ENCODE measurements around the gene ADGRL3. TPM values are rescaled to one million over a fixed set of nuclear protein-coding genes. Genes with fewer than 3 reads are reported as not detected.
"Not testable (repeated sequence)": the region's sequence is repeated elsewhere in the genome, so short reads cannot be mapped to it uniquely, and the experiment has no call there.

The ADGRL3 gene
- total and polyA plus RNA-seq, 3 donors from 2014 or later = 11.6 to 21.6 (median 12.8) TPM

DNA sequence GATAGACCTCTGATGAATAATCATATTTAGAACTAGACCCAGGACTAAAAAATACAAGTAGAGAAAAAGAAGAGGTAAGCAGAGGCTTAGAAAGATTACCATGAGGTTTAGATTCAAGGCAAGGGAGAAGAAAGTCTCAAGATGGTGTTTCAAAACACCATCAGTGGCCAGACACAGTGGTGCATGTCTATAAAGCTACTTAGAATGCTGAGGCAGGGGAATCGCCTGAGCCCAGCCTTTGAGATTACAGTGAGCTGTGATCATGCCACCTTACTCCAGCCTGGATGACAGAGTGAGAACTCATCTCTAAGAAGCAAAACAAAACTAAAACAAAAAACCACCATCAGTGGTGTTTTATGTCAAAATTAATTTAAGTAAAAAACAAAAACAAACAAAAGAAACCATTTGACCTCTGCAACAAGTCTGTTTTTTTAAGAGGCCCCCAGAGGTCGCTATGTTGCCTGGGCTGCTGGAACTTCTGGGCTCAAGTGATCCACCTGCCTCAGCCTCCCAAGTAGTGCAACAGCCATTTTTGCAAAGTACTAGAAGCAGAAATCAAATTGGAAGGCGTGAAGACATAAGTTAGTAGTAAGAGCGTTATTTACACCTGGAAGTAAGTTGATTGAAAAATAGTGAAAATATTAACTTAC, 784.3 kb downstream of the ADGRL3 start:
- H3K9me3 ChIP-seq = no peaks in the 10 kb centered on the region
- H3K4me1 ChIP-seq = no peaks in the 10 kb centered on the region
- H3K27ac ChIP-seq = no peak overlapping the region
- DNase-seq = no peak
- intact Hi-C loops (cut with DNase I; ENCODE audit: low total_unique reads) = no loop called here
- 86% methylated on average over 4 of the region's 4 CpGs for WGBS, 2 donors
- no peaks in the 10 kb centered on the region for H3K27me3 ChIP-seq
- no peak overlapping the region for H3K4me3 ChIP-seq
- TF ChIP-seq, protein P1, sequence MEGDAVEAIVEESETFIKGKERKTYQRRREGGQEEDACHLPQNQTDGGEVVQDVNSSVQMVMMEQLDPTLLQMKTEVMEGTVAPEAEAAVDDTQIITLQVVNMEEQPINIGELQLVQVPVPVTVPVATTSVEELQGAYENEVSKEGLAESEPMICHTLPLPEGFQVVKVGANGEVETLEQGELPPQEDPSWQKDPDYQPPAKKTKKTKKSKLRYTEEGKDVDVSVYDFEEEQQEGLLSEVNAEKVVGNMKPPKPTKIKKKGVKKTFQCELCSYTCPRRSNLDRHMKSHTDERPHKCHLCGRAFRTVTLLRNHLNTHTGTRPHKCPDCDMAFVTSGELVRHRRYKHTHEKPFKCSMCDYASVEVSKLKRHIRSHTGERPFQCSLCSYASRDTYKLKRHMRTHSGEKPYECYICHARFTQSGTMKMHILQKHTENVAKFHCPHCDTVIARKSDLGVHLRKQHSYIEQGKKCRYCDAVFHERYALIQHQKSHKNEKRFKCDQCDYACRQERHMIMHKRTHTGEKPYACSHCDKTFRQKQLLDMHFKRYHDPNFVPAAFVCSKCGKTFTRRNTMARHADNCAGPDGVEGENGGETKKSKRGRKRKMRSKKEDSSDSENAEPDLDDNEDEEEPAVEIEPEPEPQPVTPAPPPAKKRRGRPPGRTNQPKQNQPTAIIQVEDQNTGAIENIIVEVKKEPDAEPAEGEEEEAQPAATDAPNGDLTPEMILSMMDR (IDR thresholded peaks at IDR 0.05) = no peak
- TF ChIP-seq POLR2A (IDR thresholded peaks at IDR 0.05) = no peak
- no peaks in the 10 kb centered on the region for H3K36me3 ChIP-seq (ENCODE audit: low read depth, missing control alignments)

DNA sequence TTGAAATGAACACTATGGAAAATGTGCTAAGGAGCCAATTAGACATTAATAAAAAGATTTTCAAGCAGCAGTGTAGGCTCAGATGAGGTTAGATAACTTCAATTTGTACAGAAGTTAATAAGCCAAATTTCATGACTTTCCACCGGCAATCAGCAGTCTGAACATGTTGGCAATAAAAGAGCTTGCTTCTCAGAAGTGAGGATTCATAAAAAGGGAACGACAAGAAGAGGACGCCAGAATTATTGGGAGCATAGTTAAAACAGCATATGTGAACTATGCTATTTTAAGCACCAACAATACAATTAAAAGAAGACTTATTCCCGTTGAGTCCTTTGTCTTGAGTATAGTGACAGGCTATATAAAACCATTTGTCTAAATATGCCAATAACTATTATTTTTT, 785.3 kb downstream of the ADGRL3 start:
- WGBS, 2 donors = 62 to 70% methylated on average over 4 of the region's 4 CpGs
- H3K36me3 ChIP-seq (ENCODE audit: low read depth, missing control alignments) = no peaks in the 10 kb centered on the region
- TF ChIP-seq, protein P1 (IDR thresholded peaks at IDR 0.05) = no peak
- TF ChIP-seq POLR2A (IDR thresholded peaks at IDR 0.05) = no peak
- H3K4me3 ChIP-seq = no peak overlapping the region
- intact Hi-C loops (cut with DNase I; ENCODE audit: low total_unique reads) = no loop called here
- no peak overlapping the region for H3K27ac ChIP-seq
- no peaks in the 10 kb centered on the region for H3K27me3 ChIP-seq
- DNase-seq = no peak
- H3K9me3 ChIP-seq = no peaks in the 10 kb centered on the region
- no peaks in the 10 kb centered on the region for H3K4me1 ChIP-seq

DNA sequence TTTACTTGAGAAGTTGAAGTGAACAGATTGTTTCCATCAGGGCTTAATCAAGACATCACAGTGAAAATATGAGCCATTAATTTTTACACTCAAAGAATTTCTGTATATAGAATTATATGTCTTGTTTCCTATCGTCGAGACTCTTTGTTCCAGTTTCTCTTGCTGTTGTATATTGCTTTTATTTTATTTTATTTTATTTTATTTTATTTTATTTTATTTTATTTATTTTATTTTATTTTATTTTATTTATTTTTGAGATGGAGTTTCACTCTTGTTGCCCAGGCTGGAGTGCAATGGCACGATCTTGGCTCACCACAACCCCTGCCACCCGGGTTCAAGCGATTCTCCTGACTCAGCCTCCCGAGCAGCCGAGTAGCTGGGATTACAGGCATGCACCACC, 786.8 kb downstream of the ADGRL3 start:
- H3K27ac ChIP-seq; H3K4me3 ChIP-seq; intact Hi-C loops (cut with DNase I; ENCODE audit: low total_unique reads); H3K9me3 ChIP-seq; H3K27me3 ChIP-seq; H3K4me1 ChIP-seq; H3K36me3 ChIP-seq (ENCODE audit: low read depth, missing control alignments); DNase-seq: not testable (repeated sequence)
- 89 to 94% methylated on average over 7 of the region's 7 CpGs for WGBS, 2 donors

DNA sequence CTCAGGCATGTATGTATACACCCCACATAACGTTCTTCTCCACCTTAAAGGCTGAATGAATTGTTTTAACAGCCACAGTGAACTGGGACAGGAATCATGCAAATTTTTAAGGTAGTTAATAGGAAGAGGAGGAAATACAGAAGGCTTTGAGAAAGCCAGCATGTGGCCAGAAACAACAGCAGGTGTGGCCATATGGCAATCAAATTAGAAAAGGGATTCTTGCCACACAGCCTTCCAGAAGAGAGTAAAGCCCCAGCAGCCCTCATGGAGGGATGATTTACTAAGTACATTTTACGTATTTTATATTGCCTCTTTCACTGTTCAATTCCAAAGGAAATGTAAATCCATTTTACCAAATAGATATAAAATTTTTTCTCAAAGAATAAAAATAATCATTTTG, 792.2 kb downstream of the ADGRL3 start:
- Histone ChIP-seq H3K4me1 (no peaks in the 10 kb centered on the region), H3K27me3 (no peaks in the 10 kb centered on the region), H3K9me3 (no peaks in the 10 kb centered on the region), H3K4me3 (no peak overlapping the region), H3K27ac (no peak overlapping the region), H3K36me3 (ENCODE audit: low read depth, missing control alignments) (no peaks in the 10 kb centered on the region)
- DNase-seq = no peak
- TF ChIP-seq, protein P1 (IDR thresholded peaks at IDR 0.05) = no peak
- TF ChIP-seq POLR2A (IDR thresholded peaks at IDR 0.05) = no peak
- intact Hi-C loops (cut with DNase I; ENCODE audit: low total_unique reads) = no loop called here
- 67 to 68% methylated on average over 2 of the region's 2 CpGs for WGBS, 2 donors

GRCh38 chr4:61994036-61994435, 793.9 kb downstream of the ADGRL3 start:
- Histone ChIP-seq H3K27ac (no peak overlapping the region), H3K27me3 (no peaks in the 10 kb centered on the region), H3K36me3 (ENCODE audit: low read depth, missing control alignments) (no peaks in the 10 kb centered on the region), H3K4me1 (no peaks in the 10 kb centered on the region), H3K4me3 (no peak overlapping the region), H3K9me3 (no peaks in the 10 kb centered on the region)
- WGBS, 2 donors = 88 to 93% methylated on average over 6 of the region's 6 CpGs
- TF ChIP-seq POLR2A (IDR thresholded peaks at IDR 0.05) = no peak
- TF ChIP-seq, protein P1 (IDR thresholded peaks at IDR 0.05) = no peak
- DNase-seq = no peak
- intact Hi-C loops (cut with DNase I; ENCODE audit: low total_unique reads) = no loop called here
